HG02970 (cell line): ENCODE measurements around the gene KCNT2.
"Not testable (repeated sequence)": the region's sequence is repeated elsewhere in the genome, so short reads cannot be mapped to it uniquely, and the experiment has no call there.

Experiments
- ATAC-seq: cut with Tn5 transposase; IDR thresholded peaks from one replicate; pipeline ENCODE4 v1.9.1; 2021; ENCODE audit warnings: mild to moderate bottlenecking, moderate library complexity, moderate number of reproducible peaks; ENCODE audit not compliant: unreplicated experiment, low FRiP score

The KCNT2 gene

DNA sequence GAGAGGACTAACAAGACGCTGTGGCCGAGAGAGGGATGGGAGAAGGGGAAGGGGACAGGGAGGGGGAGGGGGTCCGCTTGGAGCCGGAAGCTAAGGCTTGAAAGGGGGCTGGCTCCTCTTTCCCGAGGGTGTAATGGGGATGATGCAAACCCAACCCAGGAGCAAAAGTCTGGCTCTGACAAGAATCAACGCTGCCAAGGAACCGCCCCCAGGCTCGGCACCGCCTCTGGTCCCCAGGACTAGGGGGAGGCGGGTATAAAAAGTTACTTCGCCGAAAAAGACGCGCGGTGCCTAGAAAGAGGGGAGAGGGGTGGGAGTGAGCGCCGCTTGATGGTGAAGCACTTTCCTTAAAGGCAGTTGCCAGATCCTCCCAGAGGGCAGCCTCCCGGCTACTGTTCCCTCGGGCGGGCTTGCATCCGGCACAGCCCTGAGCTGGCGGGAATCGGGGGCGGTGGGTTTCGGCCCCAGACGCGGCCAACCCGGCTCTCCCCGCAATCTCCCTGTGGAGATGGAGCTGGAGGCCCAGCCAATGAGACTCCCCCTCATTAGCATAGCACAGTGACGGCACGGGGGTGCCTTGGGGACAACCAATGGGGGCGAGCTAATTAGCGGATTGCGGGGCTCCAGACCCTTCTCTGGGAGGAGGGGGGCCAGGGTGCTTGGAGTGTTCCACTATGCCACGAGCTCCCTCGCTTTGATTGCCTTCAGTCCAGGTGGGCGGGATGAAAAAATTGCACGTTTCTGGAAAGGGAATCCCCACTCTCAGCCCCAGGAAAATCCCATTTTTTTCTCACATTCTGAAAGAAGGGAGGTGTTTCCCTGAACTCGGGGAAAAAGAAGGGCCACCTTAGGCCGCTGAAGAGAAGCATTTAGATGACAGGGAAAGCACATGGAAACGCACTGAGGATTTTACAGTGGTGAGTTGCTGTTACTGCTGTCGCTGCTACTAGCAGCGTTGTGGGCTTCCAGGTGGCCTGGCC lies at the start of gene KCNT2:
Gene KCNT2, minus strand, starts transcription at position 51 of the 980 bp plus-strand sequence. CDS start 131 bp downstream, outside the sequence.
- ATAC-seq, result no peak

DNA sequence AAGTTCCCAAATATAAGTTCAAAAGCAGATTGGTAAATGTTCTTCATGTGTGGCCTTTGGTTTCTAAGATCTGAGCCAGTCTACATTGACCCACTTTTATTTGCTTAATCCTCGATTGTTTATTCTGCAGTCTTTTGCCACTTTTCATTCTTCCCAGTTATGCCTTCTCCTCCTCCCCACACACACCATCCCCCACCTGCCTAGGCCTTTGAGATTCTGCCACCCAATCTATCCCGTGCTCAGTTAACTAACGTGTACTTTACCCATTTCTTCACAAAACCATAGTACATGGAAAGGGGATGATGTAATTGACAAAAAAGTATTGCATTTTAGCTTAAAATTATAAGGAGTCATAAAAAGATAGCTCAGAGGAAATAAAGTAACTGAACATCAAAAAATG lies 47.3 kb upstream of the KCNT2 start:
- no peak for ATAC-seq

GRCh38 chr1:196655071-196655470 lies 46.8 kb upstream of the KCNT2 start:
- ATAC-seq, result no peak

GRCh38 chr1:196654271-196654670 lies 46.0 kb upstream of the KCNT2 start:
- no peak for ATAC-seq

- no peak for ATAC-seq
Observed at GRCh38 chr1:196651637-196652215, 43.5 kb upstream of the KCNT2 start, which contains the start of gene CFH. TSS of gene CFH (plus strand) at chr1:196652043. CDS start at chr1:196652118, 75 bp downstream.

GRCh38 chr1:196651079-196651478 lies 42.8 kb upstream of the KCNT2 start:
- no peak for ATAC-seq

DNA sequence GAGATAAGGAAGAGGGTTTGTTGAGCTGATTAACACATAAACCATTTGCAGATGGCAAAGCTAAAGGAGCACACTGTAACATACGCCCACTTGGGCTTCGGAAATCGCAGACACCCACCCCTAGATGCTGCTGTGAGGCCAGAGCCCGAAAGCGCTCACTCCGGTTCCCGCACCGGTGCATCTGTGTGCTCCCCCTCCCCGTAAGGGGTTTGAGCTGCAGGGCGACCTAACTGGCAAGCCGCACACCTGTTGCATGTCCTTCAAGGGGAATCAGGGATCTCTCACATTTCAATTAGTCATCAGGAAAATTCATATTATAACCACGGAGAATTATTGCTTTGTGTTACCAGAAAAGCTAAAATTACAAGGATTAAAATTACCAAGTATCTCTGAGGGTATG lies 42.2 kb upstream of the KCNT2 start:
- ATAC-seq, result no peak

DNA sequence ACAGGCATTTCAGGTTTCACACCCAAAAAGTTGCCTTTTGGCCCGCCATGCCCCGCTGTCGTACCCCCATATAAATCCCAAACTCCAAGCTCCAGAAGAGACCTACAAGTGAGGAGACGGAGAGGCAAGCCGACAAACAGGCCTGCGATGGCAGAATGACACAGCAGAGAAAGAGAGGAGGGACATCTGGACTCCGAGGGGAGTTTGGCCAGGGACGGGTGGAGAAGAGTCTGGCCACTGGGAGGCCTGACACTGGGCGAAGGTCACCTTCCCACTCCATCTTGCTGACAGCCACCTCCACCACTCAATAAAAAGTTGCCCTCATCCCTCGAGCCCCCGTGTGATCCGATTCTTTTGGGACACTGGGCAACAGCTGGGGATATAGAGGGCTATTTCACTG lies 41.8 kb upstream of the KCNT2 start:
- ATAC-seq, result no peak

DNA sequence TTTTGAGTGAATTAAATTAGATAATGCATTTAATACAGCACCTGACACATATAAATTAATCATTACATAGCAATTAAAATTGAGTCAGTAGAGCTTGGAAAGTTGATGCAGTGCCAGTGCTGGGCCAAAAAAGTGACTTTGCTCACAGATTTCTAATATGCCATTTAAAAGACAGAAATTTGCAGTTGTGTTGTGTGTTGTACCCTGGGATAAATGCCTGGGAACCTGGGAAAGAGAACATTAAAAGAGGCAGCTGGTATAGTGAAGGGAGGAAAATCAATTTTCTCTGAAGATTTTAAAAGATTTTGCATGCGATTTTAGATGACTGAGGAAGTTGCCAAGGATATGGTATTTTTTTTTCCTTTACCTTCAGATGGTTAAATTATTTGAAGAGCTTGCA lies 32.7 kb upstream of the KCNT2 start:
- no peak for ATAC-seq

DNA sequence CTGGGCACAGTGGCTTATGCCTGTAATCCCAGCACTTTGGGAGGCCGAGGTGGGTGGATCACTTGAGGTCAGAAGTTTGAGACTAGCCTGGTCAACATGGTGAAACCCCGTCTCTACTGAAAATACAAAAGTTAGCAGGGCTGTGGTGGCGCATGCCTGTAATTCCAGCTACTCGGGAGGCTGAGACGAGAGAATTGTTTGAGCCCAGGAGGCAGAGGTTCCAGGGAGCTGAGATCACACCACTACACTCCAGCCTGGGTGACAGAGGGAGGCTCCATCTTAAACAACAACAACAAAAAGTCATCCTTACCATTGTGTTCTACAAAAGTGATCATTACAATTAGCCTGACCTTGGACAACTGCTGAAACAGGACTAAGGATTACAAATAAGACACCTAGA lies 31.1 kb upstream of the KCNT2 start:
- ATAC-seq, result not testable (repeated sequence)

- no peak for ATAC-seq
Observed at GRCh38 chr1:196638466-196638865, 30.2 kb upstream of the KCNT2 start.

- no peak for ATAC-seq
Observed at GRCh38 chr1:196637606-196638005, 29.4 kb upstream of the KCNT2 start.

GRCh38 chr1:196628838-196629237 lies 20.6 kb upstream of the KCNT2 start:
- no peak for ATAC-seq

DNA sequence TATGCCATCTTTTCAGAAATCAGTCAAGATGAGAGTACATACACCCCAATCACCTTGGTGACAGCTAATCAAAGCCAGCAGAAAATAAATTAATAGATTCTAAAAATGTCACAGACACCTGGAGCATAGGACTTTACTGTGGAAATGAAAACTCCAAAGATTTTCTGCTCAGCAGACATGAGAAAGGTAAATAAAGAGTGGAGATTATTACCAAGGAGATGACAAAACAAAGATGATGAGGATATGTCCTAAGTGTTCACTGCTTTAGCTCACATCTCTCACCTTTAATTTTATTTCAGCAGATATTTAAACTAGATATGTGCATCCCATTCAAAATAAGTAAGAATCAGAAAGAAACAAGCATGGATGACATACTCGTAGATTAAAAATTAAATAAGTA lies 14.8 kb upstream of the KCNT2 start:
- ATAC-seq, result no peak

DNA sequence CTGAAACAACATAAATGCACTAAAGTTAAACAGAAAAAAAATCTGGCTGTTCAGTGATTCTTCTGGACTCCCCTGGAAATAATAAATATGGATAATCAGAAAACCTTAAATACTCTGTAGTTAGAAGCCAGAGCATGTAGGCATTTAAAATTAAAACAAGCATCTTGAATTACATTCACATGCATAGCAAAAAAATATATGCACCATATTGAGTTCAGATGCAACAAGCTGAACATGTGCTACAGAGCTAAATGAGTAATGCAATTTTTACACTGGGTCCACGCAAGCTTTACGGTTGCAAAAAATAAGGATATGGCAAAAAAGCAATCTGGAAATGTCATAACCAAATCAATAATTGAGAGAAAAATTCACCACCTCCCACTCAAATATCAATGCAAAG lies 11.5 kb upstream of the KCNT2 start:
- ATAC-seq, result no peak

- ATAC-seq, result no peak
Observed at GRCh38 chr1:196611873-196612272, 3.6 kb upstream of the KCNT2 start.

- no peak for ATAC-seq
Observed at GRCh38 chr1:196609370-196609737, 1.1 kb upstream of the KCNT2 start.

- ATAC-seq, result no peak
Observed at GRCh38 chr1:196607981-196608380, 259 bp downstream of the KCNT2 start.

- ATAC-seq, result no peak
Observed at GRCh38 chr1:196603651-196604050, 4.6 kb downstream of the KCNT2 start.

DNA sequence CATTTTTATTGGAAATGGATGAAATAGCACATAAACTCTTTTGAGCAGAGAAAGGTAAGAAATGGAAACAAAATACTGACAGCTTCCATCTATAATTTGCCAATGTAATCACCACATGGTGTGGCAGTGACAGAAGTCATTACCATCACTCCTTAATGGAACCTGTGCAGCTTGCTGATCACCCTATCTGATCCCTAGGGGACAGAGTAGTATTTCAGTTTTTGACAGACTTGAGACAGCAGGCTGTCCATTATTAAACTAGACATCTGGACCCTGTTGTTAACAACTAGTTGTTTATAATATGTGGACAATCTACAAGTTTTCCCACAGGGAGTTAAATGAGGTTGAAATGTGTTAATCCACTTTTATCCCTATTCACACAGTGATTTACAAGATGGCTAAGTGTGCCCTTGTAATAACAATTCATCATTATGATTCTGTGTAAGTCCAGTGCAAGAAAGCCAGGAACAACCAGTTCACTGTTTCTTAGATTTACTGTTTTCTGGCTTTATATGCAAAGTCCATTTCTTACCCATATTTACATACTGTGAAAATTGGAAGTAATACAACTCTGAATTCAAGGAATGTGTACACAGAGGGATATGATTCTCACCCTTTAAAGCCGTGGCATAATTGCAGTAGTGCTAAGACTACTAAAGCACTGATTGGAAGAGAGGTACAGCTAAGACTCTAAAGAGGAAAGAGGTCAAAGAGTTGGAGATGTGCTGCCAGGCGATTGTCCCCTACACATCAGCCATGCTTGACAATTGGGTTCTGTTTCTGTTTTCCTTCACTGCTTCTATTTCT lies 9.1 kb downstream of the KCNT2 start:
- no peak for ATAC-seq

DNA sequence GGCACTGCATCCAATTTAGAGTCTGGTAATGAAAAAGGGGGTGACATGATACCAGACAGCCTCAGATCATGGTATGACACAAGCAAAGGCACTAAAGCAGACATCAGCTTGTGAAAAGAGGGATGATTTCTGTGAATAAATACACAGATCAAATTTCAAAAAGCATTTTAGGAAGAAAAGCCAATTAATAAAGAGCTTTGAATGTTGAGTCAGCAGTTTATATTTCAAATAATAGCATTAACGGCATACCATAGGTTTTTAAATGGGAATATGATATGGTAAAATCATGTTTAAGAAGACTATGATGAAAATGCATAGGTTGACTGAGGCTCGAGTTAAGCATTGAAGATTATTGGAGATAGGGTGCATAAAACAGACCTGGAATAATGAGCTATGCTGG lies 13.5 kb downstream of the KCNT2 start:
- ATAC-seq, result no peak
